HG02588 (cell line): ENCODE results near the gene ZDHHC7.
"Not testable (repeated sequence)": the region's sequence is repeated elsewhere in the genome, so short reads cannot be mapped to it uniquely, and the experiment has no call there.

Experiments used
- ATAC-seq: cut with Tn5 transposase; IDR thresholded peaks from one replicate; pipeline ENCODE4 v1.9.1; 2021; ENCODE audit warnings: mild to moderate bottlenecking, moderate library complexity; ENCODE audit not compliant: unreplicated experiment

The ZDHHC7 gene, protein sequence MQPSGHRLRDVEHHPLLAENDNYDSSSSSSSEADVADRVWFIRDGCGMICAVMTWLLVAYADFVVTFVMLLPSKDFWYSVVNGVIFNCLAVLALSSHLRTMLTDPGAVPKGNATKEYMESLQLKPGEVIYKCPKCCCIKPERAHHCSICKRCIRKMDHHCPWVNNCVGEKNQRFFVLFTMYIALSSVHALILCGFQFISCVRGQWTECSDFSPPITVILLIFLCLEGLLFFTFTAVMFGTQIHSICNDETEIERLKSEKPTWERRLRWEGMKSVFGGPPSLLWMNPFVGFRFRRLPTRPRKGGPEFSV

DNA sequence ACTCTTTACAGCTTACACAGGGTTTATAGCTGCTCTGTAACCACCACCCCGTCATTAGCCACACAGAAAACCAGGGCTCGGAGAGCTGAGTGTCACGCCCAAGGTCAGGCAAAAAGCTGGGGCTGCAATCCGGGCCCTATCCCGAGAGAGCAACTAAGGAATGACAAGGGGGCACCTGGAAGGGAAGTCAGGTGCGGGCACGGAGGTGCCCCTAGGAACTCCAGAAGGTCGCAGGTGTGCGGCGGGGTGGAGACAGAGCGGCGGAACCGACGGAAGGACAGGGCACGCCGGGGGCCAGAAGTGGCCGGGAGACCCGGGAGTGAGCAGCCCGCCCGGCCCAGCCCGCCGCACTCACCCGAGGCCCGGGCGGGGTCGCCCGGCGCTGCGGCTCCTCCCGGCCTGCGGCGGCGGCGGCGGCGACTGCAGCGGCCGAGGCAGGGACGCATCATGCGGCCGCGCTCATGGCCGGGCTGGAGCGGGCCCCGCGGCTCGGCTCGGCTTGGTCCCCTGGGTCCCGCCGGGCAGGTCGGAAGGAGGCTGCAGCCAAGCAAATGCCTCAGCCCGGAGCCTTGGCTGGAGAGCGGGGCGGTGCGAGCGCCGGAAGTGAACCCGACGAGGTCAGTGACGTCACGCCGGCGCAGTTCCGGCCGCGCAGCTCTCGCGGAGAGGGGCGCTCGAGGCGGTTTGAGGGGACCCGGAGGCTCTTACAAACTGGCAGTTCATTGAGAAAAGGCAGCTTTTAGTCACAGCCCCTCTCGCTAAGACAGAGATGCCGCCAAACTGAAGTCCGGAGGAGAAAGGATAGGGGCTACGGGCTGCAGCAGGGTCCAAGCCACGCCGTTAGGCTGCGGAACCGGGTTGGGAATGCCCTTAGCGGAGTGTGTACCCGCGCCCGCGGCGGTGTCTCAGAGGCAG lies at the start of gene ZDHHC7:
Gene ZDHHC7, minus strand, starts transcription at position 605 of the 915 bp plus-strand sequence. CDS start 20,917 bp downstream, outside the sequence.
- ATAC-seq = peak; percentile 89

DNA sequence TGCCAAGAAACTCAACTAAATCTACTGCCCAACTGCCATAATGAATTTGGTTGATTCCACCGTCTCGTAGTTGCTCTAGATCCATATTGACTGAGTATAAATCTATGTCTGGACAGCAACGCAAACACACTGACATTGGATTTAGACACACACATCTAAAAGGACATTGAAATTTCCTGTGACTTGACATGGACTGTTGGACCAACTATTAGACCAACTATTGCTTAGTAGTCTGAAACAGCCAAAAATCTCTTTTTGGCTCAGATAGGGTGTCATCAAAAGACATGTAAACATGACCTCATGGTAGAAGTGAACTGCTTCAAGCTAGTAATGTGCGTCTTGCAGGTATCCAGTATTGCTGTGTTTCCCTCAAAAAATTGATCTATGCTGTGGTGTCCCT lies 47.6 kb upstream of the ZDHHC7 start:
- ATAC-seq = no peak

DNA sequence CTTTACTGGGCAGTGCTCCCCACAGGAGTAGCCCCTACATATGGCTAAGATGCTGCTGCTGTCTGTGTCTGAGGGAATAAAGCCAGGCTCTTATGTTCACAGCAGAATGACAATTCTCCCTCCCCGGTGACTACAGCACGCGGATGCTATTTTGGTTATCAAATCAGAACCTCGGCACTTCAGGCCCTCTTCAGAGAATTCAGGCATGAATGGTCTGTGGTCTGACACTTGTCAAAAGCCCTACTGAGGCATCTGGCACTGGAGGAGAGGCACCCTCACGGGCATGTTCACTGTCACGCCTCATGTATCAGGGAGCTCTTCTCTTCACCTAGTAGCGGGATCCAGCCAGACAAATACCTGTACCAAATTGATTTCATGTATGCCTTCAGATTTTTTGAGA lies 46.6 kb upstream of the ZDHHC7 start:
- ATAC-seq = no peak

DNA sequence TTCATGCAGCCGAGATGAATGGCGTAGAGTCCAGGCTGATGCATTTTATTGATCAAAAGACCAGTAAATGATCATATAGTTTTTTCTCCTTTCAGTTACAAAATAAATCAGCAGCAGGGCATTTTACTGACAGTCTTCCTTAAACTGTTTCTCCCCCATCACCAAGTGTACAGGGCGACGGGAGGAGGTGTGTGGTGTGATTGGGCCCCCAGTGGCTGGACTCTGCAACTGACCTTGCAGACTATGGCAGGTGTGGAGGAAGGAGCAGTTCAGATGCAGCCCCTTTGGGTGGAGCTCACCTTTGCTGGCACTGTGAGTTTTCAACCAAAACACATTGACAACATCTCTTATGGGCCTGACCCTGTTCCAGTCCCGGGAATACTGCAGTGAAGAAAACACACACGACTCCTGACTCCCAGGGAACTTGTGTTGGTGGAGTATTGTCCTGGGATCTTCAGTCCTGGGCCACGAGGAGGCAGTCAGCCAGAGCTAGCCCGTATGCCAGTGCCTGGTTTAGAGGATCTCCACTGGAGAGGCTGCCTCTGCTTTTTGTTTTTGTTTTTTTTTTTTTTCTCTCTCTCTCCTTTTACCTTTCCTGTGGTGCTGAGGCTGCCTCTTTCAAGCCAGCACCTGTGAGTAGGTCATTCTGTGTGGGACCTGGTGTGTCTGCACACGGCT lies 46.0 kb upstream of the ZDHHC7 start:
- no peak for ATAC-seq

DNA sequence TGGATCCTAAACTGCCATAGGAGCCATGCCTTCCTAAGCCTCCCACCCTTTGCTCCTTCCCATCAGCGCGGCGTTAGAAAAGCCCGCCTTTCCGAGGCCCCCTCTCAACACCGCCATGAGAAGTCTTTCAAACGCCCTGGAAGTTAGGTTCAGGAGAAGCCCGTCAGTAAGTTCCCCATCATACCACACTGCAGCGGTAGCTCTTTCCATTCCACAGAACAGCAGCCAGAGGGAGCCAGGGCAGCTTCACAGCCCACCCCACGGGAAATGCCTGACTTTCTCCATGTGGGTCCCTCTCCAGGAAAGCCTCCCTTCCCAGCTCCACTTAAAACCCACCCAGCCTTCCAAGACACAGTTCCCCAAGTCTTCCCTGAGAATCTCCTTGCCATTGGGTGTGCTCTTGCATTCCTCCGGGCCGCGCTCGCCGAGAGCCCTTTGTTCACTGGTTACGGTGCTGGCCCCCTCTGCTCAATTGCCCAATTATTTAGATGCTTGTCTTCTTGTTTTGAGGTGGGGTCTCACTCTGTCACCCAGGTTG lies 44.9 kb upstream of the ZDHHC7 start:
- no peak for ATAC-seq

DNA sequence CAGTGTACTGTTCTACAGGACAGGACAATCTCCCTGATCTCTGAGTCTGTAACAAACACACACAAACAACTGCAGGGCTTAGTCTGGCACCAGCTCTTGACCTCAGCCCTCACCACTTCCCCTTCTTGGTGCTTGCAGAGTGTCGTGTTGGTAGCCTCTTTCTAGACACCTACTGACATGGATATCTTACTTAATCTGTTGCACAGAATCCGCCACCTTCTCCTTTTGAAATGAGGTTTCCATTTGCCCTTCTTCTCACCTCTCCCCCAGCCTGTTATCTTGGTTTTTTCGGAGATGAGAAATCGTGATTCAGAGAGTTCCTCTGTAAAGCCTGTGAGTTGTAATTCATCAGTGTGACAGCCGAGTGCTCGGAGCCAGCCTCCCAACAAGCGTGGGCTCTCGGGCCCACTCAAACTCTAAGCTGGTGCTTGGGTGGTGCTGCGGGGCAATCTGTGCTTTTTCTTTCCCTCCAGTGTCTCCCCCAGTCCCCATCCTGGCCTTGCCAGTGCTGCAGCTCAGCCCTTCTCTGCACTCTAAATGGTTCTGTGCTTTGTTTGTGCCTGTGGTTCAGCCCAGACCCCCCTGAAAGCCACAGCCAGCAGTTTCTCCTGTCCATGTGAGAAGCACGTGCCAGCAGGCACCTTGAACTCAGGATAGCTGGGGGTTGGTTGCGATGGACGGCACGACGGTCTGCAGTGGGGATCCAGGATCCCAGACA lies 44.3 kb upstream of the ZDHHC7 start:
- ATAC-seq = peak; percentile 77

DNA sequence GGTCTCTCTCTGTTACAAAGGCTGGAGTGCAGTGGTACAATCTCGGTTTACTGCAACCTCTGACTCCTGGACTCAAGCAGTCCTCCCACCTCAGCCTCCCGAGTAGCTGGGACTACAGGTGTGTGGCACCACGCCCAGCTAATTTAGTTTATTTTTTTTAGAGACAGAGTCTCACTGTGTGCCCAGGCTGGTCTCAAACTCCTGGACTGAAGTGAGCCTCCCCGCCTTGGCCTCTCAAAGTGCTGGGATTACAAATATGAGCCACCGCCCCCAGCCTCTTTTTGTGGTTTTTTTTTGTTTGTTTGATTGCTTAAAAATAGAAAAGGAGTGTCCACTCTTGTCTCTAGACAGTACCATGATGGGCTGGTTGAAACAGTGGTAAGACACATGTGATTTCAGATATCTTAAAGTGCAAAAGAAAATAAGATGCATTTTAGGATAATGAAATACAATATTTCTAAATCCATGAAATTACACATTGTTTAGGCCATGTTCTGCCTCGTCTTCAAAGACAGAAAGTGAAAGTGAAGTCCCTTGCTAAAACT lies 43.7 kb upstream of the ZDHHC7 start:
- ATAC-seq = no peak

DNA sequence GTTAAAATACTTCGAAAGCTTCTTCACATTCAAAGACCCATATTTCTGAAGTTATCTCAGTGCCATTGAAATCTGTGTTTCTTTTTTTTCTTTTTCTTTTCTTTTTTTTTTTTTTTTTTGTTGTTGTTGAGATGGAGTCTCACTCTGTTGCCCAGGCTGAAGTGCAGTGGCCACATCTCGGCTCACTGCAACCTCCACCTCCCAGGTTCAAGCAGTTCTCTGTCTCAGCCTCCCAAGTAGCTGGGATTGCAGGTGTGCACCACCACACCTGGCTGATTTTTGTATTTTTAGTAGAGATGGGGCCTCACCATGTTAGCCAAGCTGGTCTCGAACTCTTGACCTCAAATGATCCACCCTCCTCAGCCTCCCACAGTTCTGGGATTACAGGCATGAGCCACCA lies 43.0 kb upstream of the ZDHHC7 start:
- not testable (repeated sequence) for ATAC-seq

DNA sequence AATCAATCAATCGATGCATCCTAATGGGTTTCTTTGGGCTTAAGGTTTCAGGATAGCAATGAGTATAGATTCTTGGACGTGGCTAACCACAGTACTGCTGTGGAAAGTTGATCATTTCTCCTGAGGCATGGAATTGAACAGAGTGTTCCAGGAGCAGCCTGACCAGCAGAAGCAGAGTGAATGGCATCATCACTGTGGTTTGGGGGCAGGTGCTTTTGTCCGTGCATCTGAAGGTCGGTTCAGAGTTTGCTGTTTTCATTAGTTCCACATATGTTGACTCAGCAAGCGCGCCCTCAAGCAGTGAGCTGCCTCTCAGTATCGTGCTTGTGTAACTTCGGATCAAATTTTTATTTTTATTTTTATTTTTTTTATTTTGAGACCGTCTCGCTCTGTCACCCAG lies 41.2 kb upstream of the ZDHHC7 start:
- ATAC-seq = no peak

DNA sequence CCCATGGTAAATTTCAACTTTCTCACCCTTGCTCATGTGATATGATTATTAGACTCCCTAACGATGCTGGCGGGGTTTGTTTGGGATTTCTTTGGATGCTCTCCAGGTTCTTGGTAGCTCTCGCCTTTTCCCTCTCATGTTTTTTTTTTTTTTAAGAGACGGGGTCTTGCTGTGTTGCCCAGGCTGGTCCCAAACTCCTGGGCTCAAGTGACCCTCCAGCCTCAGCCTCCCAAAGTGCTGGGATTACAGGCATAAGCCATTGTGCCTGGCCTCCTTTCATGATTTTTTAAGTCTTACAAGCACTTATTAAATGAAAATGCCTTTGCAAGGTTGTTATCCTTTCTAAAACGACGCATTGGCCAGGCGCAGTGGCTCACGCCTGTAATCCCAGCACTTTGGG lies 40.3 kb upstream of the ZDHHC7 start:
- no peak for ATAC-seq

DNA sequence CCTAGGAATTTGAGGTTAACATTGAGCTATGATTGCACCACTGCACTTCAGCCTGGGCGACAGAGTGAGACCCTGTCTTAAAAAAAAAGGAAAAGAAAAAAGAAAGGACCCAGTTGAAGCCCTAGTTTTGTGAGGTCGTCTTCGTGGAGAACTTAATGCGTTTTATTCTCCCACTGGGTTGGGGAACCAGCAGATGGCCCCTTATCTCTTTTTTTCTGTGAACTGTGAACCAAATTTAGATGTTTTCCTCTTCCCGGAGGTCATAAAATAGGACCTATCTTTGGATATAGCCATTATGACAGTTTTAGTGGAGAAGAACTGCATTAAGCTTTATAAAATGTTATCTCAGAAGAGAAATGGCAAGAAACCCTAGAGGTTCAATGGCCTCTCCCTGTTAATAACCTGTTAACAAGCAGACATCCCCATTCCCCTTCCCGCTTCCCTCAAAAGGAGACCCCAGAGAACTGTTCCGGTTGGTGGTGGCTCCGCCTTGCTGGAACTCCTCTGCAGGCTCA lies 39.8 kb upstream of the ZDHHC7 start:
- ATAC-seq = no peak

DNA sequence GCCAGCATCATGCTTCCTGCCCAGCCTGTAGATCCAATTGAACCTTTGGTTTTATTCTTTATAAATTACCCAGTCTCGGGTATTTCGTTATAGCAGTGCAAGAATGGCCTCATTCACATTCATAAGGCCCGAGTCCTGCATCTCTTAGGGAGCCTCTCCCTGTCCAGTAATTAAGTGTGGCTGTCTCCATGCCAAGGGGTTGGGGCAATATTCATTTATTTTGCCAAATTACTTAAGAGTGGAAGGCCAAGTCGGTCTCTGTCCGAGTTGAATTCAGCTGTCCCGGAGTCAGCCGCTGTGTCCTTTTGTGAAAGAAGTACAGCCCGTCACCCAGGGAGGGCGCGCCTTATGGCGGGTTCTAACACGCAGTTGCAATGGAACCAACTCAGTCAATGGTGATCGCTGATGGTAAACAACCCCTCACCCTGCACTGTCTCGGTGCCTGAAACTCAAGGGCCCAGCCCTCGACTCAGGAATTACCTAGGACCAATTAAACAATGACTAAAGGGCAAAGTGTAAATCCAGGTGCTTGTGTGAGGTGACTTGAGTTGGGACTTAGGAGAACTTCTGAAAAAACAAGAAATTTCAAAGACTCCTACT lies 38.5 kb upstream of the ZDHHC7 start:
- ATAC-seq = no peak

DNA sequence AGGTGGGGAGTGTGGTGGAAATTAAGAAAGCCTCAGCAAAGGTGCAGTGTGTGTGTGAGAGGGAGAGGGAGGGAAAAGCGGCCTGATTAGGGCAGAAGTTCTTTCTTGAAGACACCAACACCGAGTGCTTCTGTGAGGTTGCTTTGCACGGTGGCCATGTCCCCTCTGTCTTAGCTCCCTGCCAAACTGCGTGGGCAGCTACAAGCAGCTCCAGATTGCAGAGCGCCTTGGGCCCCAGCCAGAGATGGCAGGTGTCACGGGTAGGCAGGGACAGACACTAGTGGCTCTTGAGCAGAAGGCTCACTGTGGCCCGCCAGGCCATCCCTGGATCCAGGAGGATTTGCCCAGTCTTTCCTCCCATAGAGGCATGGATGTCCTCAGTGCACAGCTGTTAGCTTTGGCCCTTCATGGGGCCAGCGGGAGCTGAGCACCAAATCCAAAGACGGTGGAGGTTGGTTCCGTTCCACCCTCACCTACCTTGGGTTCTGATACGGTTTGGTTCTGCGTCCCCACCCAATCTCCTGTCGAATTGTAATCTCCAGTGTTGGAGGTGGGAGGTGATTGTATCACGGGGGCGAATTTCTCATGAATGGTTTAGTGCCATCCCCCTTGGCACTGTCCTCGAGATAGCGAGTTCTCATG lies 37.7 kb upstream of the ZDHHC7 start:
- no peak for ATAC-seq

DNA sequence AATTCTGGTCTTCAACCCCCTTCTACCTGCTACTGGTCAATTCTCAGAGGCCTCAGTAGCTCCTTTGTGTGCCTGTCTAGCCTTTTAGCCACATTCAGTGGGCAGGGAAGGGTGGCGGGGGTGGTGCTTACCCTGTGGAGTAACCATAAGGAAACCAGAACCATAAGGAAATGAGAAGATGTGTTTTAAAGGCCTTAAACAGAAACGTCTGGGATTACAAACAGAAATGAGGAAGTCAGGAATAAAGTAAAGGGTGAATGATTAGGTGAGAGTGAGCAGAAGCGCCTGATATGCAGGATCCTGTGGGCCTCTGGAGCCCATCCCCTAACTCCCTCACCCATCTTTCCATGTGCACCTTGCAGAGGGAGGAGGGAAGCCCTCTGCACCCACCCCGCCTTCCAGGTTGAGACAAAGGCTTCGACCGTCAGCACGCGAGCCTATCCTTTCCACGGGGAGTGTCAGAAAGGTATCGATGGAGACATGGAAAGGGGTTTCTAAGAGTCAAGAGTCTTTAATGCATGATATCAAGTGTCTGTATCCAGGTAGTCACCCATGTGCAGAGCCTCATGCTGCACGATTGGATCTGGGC lies 36.6 kb upstream of the ZDHHC7 start:
- ATAC-seq = no peak

DNA sequence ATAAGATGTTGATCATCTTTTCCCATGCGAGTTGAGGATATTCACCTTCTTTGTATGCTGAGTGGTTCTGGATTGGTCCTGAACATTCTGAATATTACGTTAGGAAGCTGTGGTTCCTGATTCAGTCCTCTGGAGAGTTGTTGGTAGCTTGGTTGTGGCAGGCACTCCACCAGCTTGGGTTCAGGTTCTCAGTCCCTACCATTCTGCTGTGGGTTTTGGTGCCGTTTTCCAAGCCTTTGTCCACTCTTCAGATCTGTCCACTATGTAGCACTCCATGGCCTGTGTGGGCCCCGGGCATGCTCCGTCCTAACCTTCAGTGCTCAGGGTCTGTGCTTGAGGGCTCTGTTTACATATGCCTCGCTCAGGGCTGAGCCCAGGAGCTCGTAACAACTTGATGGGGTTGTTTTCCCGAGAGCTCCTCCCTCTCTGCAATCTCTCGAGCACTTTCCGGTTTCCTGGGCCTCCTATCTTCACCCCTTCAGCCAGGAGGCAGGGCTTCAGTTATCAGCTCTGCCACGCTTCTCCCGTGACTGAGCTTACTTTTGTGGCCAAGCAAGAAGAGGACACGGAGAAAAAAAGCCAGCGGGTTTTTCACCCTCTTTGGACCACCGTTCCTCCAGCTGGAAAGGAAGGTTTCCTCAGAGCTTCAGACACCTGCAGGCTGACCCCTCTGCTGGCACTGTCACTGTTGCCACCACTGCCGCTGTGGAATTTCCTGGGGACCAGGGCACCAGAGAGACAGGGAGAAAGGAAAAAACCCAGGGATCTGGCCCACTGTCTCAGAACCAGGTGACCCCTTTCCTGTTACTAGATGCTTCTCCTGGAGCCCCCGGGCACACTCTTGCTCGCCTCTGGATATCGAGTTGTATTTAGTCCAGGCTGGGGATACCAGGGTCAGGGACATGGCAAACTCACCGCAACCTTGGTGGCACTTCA lies 35.9 kb upstream of the ZDHHC7 start:
- no peak for ATAC-seq

DNA sequence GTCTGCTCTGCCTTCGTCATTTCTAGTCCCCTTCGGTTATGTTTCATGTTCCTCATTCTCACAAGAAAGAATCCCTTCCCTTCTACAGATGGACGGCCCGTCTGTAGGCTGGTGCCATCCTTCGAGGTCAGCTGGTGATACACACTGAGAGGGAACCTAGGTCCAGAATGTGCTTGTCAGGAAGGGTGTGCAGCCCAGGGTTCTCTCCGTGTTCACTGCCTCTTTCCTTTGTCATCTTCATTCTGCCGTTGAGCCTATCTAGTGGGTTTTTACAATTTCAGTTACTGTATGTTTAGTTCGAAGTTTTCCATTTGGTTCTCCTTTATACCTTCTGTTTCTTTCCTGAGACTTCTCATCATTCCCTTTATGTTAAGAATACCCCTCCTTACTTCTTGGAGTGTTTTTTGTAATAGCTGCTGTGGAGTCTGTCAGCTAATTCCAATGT lies 35.2 kb upstream of the ZDHHC7 start:
- no peak for ATAC-seq

DNA sequence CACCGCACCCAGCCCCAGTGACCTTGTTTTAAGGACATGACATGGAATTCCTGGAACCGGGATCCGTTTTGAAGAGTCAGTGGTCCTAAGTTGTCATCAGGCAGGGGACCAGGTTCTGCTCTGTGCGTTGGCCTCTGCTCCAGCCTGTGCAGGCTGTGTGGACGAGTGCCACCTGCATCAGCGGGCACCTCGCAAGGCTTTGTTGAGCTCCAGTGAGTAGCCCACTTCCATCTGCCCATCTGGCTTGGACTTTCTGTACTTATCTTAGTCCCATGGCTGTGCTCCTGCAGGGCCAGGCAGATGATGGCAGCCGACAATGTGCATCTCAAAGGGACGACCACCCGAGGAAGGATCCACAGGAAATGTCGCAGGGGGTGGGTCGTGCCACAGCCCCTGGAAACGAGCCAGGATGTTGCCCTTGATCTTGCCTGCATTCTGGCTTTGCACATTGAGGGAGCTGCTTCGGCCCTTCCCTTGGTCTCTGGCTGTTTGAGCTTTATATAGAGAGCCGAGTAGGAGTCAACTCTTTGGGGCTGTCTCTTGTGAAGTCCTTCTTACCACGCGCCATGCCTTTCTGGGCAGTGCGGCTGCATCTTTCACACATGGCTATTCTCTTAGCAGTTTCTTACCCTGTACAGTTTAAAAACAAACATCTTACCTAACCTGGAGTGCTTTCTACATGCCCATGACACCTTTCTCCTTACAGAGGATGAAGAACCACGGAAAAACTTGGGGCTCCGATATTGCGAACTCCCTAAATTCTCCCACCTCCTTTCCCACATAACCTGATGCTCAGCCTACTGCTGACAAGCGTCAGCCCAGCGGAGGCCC lies 34.5 kb upstream of the ZDHHC7 start:
- ATAC-seq = no peak
